Aorta (tissue), 5 donors: ENCODE measurements around the gene SLAIN1. TPM values are rescaled to one million over a fixed set of nuclear protein-coding genes. Genes with fewer than 3 reads are reported as not detected.

Experiments used
- ATAC-seq: fragments of 200-7000 bp; cut with Tn5 transposase; one replicate; pipeline ENCODE4 v1.9.1; 2022; ENCODE audit warnings: moderate library complexity; ENCODE audit not compliant: low FRiP score
- DNase-seq, 2 donors: peaks; one replicate each; pipeline ENCODE4 v3.0.0-alpha.2; 2020
- H3K27ac ChIP-seq, 2 donors: one replicate each; pipeline ENCODE4 v1.5.1; 2013; ENCODE audit warnings: low read length in 2 of 2, mild to moderate bottlenecking in 2 of 2, moderate library complexity in 2 of 2, control low read depth in 1 of 2, inconsistent platforms in 1 of 2, low read depth in 1 of 2
- H3K27me3 ChIP-seq, 2 donors: one replicate each; pipeline ENCODE4 v1.6.1; 2013; ENCODE audit warnings: control low read depth in 1 of 2, low read length in 1 of 2, mild to moderate bottlenecking in 1 of 2, moderate library complexity in 1 of 2; ENCODE audit not compliant: insufficient read depth in 2 of 2, control insufficient read depth in 1 of 2
- H3K36me3 ChIP-seq, 2 donors: one replicate each; pipeline ENCODE4 v1.6.1; 2013; ENCODE audit warnings: control low read depth in 1 of 2, low read length in 1 of 2, mild to moderate bottlenecking in 1 of 2; ENCODE audit not compliant: insufficient read depth in 2 of 2, control insufficient read depth in 1 of 2
- H3K4me1 ChIP-seq, 2 donors: one replicate each; pipeline ENCODE4 v1.6.1; 2013; ENCODE audit warnings: low read length in 2 of 2, control low read depth in 1 of 2, mild to moderate bottlenecking in 1 of 2, moderate library complexity in 1 of 2; ENCODE audit not compliant: insufficient read depth in 2 of 2, control insufficient read depth in 1 of 2
- H3K4me3 ChIP-seq, 2 donors: one replicate each; pipeline ENCODE4 v1.5.1; 2013; ENCODE audit warnings: low read length in 2 of 2, control low read depth in 1 of 2, mild to moderate bottlenecking in 1 of 2
- H3K9me3 ChIP-seq: one replicate; pipeline ENCODE4 v1.6.1; 2013; ENCODE audit warnings: mild to moderate bottlenecking, low read length; ENCODE audit not compliant: control insufficient read depth
- WGBS, 2 donors: extraction: QIAGEN DNeasy Blood & Tissue Kit; methylation state at CpG; one replicate each; pipeline ENCODE4 v1.1.7; 2013; 5-methylcytosine and 5-hydroxymethylcytosine counted together
- intact Hi-C, 2 donors: fragments of 100-400 bp; cut with DNase I; formaldehyde crosslinking; loops; one replicate each; pipeline versions ENCODE4 v1.14.2 to v1.15.0; 2022
- polyA plus RNA-seq, 2 donors: library from polyadenylated mRNA; stranded (reverse); fragments of 200-250 nt; gene quantifications; one replicate each; pipeline ENCODE4 v1.2.3, GENCODE V29; 2013
- total RNA-seq, 2 donors: library from RNA; stranded (reverse); fragmentation: NEBNext Ultra II Directional; extraction: Animal tissue kit (Norgen Biotek cat#: 25700); gene quantifications; one replicate each; pipeline ENCODE4 v1.2.1, GENCODE V29; 2021
- donor health status: healthy with polysubstance abuse.
- donor health status: Bipolar disorder and iron deficiency.
- donor health status: DM: no; HTN: no; CAD: no.
- donor health status: DM: no; HTN: no; CAD: no.
- donor health status: DM: yes; HTN: yes; CAD: no.

SLAIN1 gene
- total and polyA plus RNA-seq, 4 donors: 3.5 to 9.0 (median 7.9) TPM

- Histone ChIP-seq H3K36me3 (no peaks in the 10 kb centered on the region), H3K9me3 (peaks cover 2% of the 10 kb centered on the region), H3K27ac (no peak overlapping the region), H3K4me3 (no peak overlapping the region), H3K4me1 (no peaks in the 10 kb centered on the region), H3K27me3 (peaks cover 0 to 4% of the 10 kb centered on the region in 2 donors)
- ATAC-seq (no peak), DNase-seq (no peak)
- intact Hi-C loops: no loop called here
- WGBS, 2 donors: 49 to 56% methylated on average over 5 of the region's 5 CpGs
Measured at GRCh38 chr13:77678691-77679235, 18.7 kb upstream of the SLAIN1 start.

- intact Hi-C loops: no loop called here
- DNase-seq (no peak), ATAC-seq (no peak)
- no peak overlapping the region for H3K27ac ChIP-seq
- H3K36me3 ChIP-seq: no peaks in the 10 kb centered on the region
- no peaks in the 10 kb centered on the region for H3K27me3 ChIP-seq
- no peaks in the 10 kb centered on the region for H3K4me1 ChIP-seq
- H3K4me3 ChIP-seq: no peak overlapping the region
- WGBS, 2 donors: 69 to 78% methylated on average over 2 of the region's 2 CpGs
- no peaks in the 10 kb centered on the region for H3K9me3 ChIP-seq
Measured at GRCh38 chr13:77687799-77688198, 9.7 kb upstream of the SLAIN1 start.

GRCh38 chr13:77691871-77692270 lies 5.6 kb upstream of the SLAIN1 start:
- DNase-seq (no peak), ATAC-seq (no peak)
- no peaks in the 10 kb centered on the region for H3K4me1 ChIP-seq

GRCh38 chr13:77692746-77693448 lies 4.6 kb upstream of the SLAIN1 start:
- intact Hi-C loops: no loop called here
- no peak overlapping the region for H3K4me3 ChIP-seq
- no peak for ATAC-seq
- H3K9me3 ChIP-seq: no peaks in the 10 kb centered on the region
- H3K27ac ChIP-seq: no peak overlapping the region
- no peaks in the 10 kb centered on the region for H3K27me3 ChIP-seq
- no peaks in the 10 kb centered on the region for H3K4me1 ChIP-seq
- DNase-seq: no peak
- no peaks in the 10 kb centered on the region for H3K36me3 ChIP-seq
- 17 to 18% methylated on average over 2 of the region's 2 CpGs for WGBS, 2 donors

More at GRCh38 chr13:77691871-77692270, 5.6 kb upstream of the SLAIN1 start:
- 68 to 72% methylated on average over 1 of the region's 1 CpG for WGBS, 2 donors
- Histone ChIP-seq H3K9me3 (no peaks in the 10 kb centered on the region), H3K4me3 (no peak overlapping the region), H3K27ac (no peak overlapping the region), H3K36me3 (no peaks in the 10 kb centered on the region), H3K27me3 (no peaks in the 10 kb centered on the region)
- intact Hi-C loops: no loop called here

DNA sequence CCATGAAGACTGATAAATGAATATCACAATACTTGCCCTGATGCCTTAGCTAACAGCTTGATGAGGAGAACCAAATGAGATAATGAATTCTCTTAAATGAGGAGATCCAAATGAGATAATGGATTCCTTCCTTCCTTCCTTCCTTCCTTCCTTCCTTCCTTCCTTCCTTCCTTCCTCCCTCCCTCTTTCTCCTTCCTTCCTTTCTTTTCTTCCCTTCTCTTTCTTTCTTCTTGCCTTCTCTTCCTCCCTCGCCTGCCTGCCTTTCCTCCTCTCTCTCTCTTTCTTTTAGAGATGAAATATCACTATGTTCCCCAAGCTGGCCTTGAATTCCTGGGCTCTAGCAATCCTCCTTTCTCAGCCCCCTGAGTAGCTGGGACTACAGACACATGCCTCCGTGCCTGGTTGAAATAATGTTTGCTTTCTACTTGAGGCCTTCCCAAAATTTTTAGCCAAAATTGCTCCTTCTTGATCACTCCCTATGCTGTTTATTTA lies 4.0 kb upstream of the SLAIN1 start:
- H3K4me1 ChIP-seq: no peaks in the 10 kb centered on the region
- no peaks in the 10 kb centered on the region for H3K9me3 ChIP-seq
- no peak overlapping the region for H3K27ac ChIP-seq
- no peaks in the 10 kb centered on the region for H3K27me3 ChIP-seq
- DNase-seq: no peak
- no peak overlapping the region for H3K4me3 ChIP-seq
- WGBS, 2 donors: 78 to 90% methylated on average over 2 of the region's 2 CpGs
- ATAC-seq: no peak
- intact Hi-C loops: no loop called here
- H3K36me3 ChIP-seq: no peaks in the 10 kb centered on the region

- no peak for ATAC-seq
- 20 to 21% methylated on average over 9 of the region's 9 CpGs for WGBS, 2 donors
- Histone ChIP-seq H3K9me3 (no peaks in the 10 kb centered on the region), H3K36me3 (no peaks in the 10 kb centered on the region), H3K27me3 (no peaks in the 10 kb centered on the region), H3K4me3 (peak overlapping the region in 1 of 2 donors; percentile 67), H3K4me1 (peaks cover 2 to 6% of the 10 kb centered on the region in 2 donors), H3K27ac (no peak overlapping the region)
- DNase-seq: no peak
- intact Hi-C loops: no loop called here
Measured at GRCh38 chr13:77696006-77696878, 1.2 kb upstream of the SLAIN1 start.

DNA sequence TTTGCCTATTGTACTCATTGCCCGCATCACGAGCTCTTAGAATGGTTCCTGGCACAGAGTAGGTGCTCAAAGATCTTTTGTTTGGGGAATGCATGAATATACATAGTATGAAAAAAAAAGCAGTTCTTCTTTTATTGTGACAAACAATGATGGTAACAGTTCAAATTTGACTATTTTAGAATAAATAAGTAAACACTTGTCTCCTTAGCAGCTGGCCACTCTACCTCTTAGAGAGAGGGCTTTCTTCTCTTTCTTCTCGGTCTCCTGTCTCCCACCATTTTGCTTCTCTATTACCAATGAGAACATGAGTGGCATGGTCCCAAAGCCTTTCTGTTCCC lies 639 bp upstream of the SLAIN1 start:
- Histone ChIP-seq H3K27ac (peak overlapping the region in 1 of 2 donors; percentile 69), H3K9me3 (no peaks in the 10 kb centered on the region), H3K36me3 (no peaks in the 10 kb centered on the region), H3K4me1 (peaks cover 2 to 6% of the 10 kb centered on the region in 2 donors), H3K27me3 (no peaks in the 10 kb centered on the region), H3K4me3 (peak overlapping the region; percentile 67 to 99)
- intact Hi-C loops: no loop called here
- DNase-seq (no peak), ATAC-seq (peak; percentile 41)
- 16 to 18% methylated on average over 3 of the region's 3 CpGs for WGBS, 2 donors

DNA sequence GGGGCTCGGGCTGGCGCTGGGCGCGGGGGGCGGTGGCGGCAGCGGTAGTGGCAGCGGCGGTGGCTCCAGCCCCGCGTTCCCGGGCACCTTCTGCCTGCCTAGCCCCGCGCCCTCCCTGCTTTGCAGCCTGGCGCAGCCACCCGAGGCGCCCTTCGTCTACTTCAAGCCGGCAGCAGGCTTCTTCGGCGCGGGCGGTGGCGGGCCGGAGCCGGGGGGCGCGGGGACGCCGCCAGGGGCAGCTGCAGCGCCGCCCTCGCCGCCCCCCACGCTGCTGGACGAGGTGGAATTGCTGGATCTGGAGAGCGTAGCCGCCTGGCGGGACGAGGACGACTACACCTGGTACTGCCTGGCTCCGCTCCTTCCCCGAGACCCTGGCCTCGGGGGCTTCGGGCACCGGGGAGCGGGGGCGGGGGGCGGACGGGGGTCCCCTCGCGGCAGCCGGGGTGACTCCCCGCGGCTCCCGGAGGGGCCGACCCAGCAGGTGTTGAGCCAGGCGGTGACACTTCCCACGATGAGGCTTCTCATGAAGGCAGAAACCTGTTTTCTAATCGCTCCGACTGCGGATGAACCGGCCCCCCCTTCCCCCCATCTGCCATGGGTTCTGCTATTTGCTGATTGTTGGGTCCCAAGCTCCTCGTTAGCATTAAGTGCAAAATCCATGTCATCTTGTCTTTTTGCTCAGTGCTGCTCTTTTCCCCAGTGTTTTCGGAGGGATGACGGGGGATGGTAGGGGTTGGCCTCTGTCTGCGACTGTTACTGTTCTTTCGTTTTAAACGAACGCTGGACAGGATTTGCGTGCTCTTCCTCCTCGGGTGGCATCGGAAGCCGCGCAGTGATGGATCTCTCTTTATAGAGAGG lies 943 bp downstream of the SLAIN1 start:
- H3K4me3 ChIP-seq: peak overlapping the region; percentile 67 to 99
- WGBS, 2 donors: 0 to 1% methylated on average over 46 to 75 of the region's 75 CpGs
- no peak overlapping the region for H3K27ac ChIP-seq

More for the DNA sequence above, 943 bp downstream of the SLAIN1 start:
- H3K9me3 ChIP-seq: no peaks in the 10 kb centered on the region
- intact Hi-C loops: no loop called here
- DNase-seq (peak; percentile 46 to 78), ATAC-seq (peak; percentile 27)
- H3K27me3 ChIP-seq: no peaks in the 10 kb centered on the region
- peaks cover 2 to 6% of the 10 kb centered on the region in 2 donors for H3K4me1 ChIP-seq
- H3K36me3 ChIP-seq: no peaks in the 10 kb centered on the region
